SK-N-SH (cell line): Measurements from ENCODE around the gene DAB1.

Source experiments
- CTCF ChIP-seq: fragments of 200-600 bp; sonication (generic); IDR thresholded peaks from 2 replicates; pipeline ENCODE4 v1.6.1; 2017; ENCODE audit warnings: antibody characterized with exemption, mild to moderate bottlenecking, moderate library complexity
- POLR2AphosphoS5 ChIP-seq: IDR thresholded peaks from 2 replicates; pipeline ENCODE4 v1.6.1; 2012; ENCODE audit warnings: low read depth, low read length

GRCh38 chr1:57369889-57370288 is 54.0 kb downstream of the DAB1 start:
- no peak for TF ChIP-seq CTCF
- no peak for TF ChIP-seq POLR2AphosphoS5
